Esophagus muscularis mucosa (tissue), 4 donors: ENCODE measurements around the gene C3orf22.

ENCODE experiments used
- EP300 ChIP-seq: sonication (generic); formaldehyde crosslinking; IDR thresholded peaks from one replicate; pipeline ENCODE4 v1.6.1; 2017; ENCODE audit warnings: antibody characterized with exemption
- POLR2A ChIP-seq: fragments of 450-650 bp; IDR thresholded peaks from one replicate; pipeline ENCODE4 v1.6.1; 2017; ENCODE audit warnings: antibody characterized with exemption, moderate library complexity, mild to moderate bottlenecking, low read depth
- POLR2AphosphoS5 ChIP-seq, 2 donors: sonication (generic); formaldehyde crosslinking; IDR thresholded peaks; one replicate each; pipeline ENCODE4 v1.6.1; 2017; ENCODE audit warnings: antibody characterized with exemption in 2 of 2
- TF ChIP-seq, protein P1 (sequence below), 3 experiments: fragments of 200-600 bp in 2 of 3; fragments of 450-650 bp in 1 of 3; sonication (generic) in 2 of 3; IDR thresholded peaks; one replicate each; pipeline ENCODE4 v1.5.1; 2017 to 2019; ENCODE audit warnings: antibody characterized with exemption in 3 of 3, mild to moderate bottlenecking in 2 of 3, moderate library complexity in 1 of 3

- TF ChIP-seq POLR2A: no peak
- TF ChIP-seq, protein P1, sequence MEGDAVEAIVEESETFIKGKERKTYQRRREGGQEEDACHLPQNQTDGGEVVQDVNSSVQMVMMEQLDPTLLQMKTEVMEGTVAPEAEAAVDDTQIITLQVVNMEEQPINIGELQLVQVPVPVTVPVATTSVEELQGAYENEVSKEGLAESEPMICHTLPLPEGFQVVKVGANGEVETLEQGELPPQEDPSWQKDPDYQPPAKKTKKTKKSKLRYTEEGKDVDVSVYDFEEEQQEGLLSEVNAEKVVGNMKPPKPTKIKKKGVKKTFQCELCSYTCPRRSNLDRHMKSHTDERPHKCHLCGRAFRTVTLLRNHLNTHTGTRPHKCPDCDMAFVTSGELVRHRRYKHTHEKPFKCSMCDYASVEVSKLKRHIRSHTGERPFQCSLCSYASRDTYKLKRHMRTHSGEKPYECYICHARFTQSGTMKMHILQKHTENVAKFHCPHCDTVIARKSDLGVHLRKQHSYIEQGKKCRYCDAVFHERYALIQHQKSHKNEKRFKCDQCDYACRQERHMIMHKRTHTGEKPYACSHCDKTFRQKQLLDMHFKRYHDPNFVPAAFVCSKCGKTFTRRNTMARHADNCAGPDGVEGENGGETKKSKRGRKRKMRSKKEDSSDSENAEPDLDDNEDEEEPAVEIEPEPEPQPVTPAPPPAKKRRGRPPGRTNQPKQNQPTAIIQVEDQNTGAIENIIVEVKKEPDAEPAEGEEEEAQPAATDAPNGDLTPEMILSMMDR (IDR thresholded peaks at IDR 0.05): no peak
- no peak for TF ChIP-seq POLR2AphosphoS5 (IDR thresholded peaks at IDR 0.05)
- no peak for TF ChIP-seq EP300
These were observed 1.4 kb downstream of the C3orf22 start for GRCh38 chr3:126557415-126557745.
